Measurements from ENCODE around the gene WNT2B. TPM values are rescaled to one million over a fixed set of nuclear protein-coding genes. Genes with fewer than 3 reads are reported as not detected.

Gene WNT2B
- total RNA-seq, 2 donors from 2014 or later = 0.51 to 0.57 TPM

- peaks cover 13% of the 10 kb centered on the region for H3K36me3 ChIP-seq (ENCODE audit: control insufficient read depth, insufficient read depth, low read length)
- H3K9ac ChIP-seq (ENCODE audit: extremely low read depth, low read length, poor library complexity, severe bottlenecking) = peak overlapping the region; percentile 38
- no peak overlapping the region for H3K4me3 Mint-ChIP-seq
- peak; percentile 33 for TF ChIP-seq CTCF (conservative IDR thresholded peaks at IDR 0.05)
- peaks cover 3% of the 10 kb centered on the region for H3K36me3 Mint-ChIP-seq (ENCODE audit: low read depth)
- H3K4me1 ChIP-seq (ENCODE audit: control insufficient read depth, insufficient read depth, low read length) = peaks cover 3% of the 10 kb centered on the region
- H3K9me3 ChIP-seq (ENCODE audit: control insufficient read depth, low read length) = no peaks in the 10 kb centered on the region
- H3K27me3 ChIP-seq (ENCODE audit: control insufficient read depth, insufficient read depth, low read length, poor library complexity, severe bottlenecking) = no peaks in the 10 kb centered on the region
- peaks cover 47% of the 10 kb centered on the region for H3K4me1 Mint-ChIP-seq
- peak; percentile 97 for DNase-seq
- no peaks in the 10 kb centered on the region for H3K27me3 Mint-ChIP-seq (ENCODE audit: insufficient read depth)
- 16 to 23% methylated on average over 5 to 8 of the region's 8 CpGs for WGBS, 2 experiments (ENCODE audit: insufficient coverage in 1 of 2, insufficient read length in 1 of 2)
- H3K27ac ChIP-seq (ENCODE audit: low read depth, low read length) = peak overlapping the region; percentile 34
- no peak overlapping the region for H3K4me3 ChIP-seq (ENCODE audit: low read length)
- peak overlapping the region; percentile 97 for H3K27ac Mint-ChIP-seq
- H3K9me3 Mint-ChIP-seq = no peaks in the 10 kb centered on the region
Measured at GRCh38 chr1:112524251-112524650, 15.5 kb downstream of the WNT2B start.

GRCh38 chr1:112524986-112525385, 16.2 kb downstream of the WNT2B start:
- H3K27me3 Mint-ChIP-seq (ENCODE audit: insufficient read depth) = no peaks in the 10 kb centered on the region
- Histone ChIP-seq H3K4me1 (ENCODE audit: control insufficient read depth, insufficient read depth, low read length) (peaks cover 3% of the 10 kb centered on the region), H3K27ac (ENCODE audit: low read depth, low read length) (no peak overlapping the region), H3K36me3 (ENCODE audit: control insufficient read depth, insufficient read depth, low read length) (peaks cover 13% of the 10 kb centered on the region), H3K9me3 (ENCODE audit: control insufficient read depth, low read length) (no peaks in the 10 kb centered on the region), H3K27me3 (ENCODE audit: control insufficient read depth, insufficient read depth, low read length, poor library complexity, severe bottlenecking) (no peaks in the 10 kb centered on the region), H3K4me3 (ENCODE audit: low read length) (no peak overlapping the region), H3K9ac (ENCODE audit: extremely low read depth, low read length, poor library complexity, severe bottlenecking) (no peak overlapping the region)
- H3K4me1 Mint-ChIP-seq = peaks cover 47% of the 10 kb centered on the region
- 83 to 92% methylated on average over 1 of the region's 1 CpG for WGBS, 2 experiments (ENCODE audit: insufficient coverage in 1 of 2, insufficient read length in 1 of 2)
- peaks cover 3% of the 10 kb centered on the region for H3K36me3 Mint-ChIP-seq (ENCODE audit: low read depth)
- peak overlapping the region; percentile 97 for H3K27ac Mint-ChIP-seq
- no peak for DNase-seq
- H3K9me3 Mint-ChIP-seq = no peaks in the 10 kb centered on the region
- no peak for TF ChIP-seq CTCF (conservative IDR thresholded peaks at IDR 0.05)
- H3K4me3 Mint-ChIP-seq = no peak overlapping the region

- Histone ChIP-seq H3K27ac (ENCODE audit: low read depth, low read length) (no peak overlapping the region), H3K9ac (ENCODE audit: extremely low read depth, low read length, poor library complexity, severe bottlenecking) (no peak overlapping the region), H3K36me3 (ENCODE audit: control insufficient read depth, insufficient read depth, low read length) (peaks cover 9% of the 10 kb centered on the region), H3K4me1 (ENCODE audit: control insufficient read depth, insufficient read depth, low read length) (peaks cover 3% of the 10 kb centered on the region), H3K4me3 (ENCODE audit: low read length) (no peak overlapping the region), H3K27me3 (ENCODE audit: control insufficient read depth, insufficient read depth, low read length, poor library complexity, severe bottlenecking) (no peaks in the 10 kb centered on the region), H3K9me3 (ENCODE audit: control insufficient read depth, low read length) (no peaks in the 10 kb centered on the region)
- peaks cover 46% of the 10 kb centered on the region for H3K4me1 Mint-ChIP-seq
- 77 to 81% methylated on average over 3 to 4 of the region's 4 CpGs for WGBS, 2 experiments (ENCODE audit: insufficient coverage in 1 of 2, insufficient read length in 1 of 2)
- peak; percentile 68 for DNase-seq
- no peak overlapping the region for H3K27ac Mint-ChIP-seq
- H3K9me3 Mint-ChIP-seq = no peaks in the 10 kb centered on the region
- H3K36me3 Mint-ChIP-seq (ENCODE audit: low read depth) = peaks cover 3% of the 10 kb centered on the region
- H3K4me3 Mint-ChIP-seq = no peak overlapping the region
- no peaks in the 10 kb centered on the region for H3K27me3 Mint-ChIP-seq (ENCODE audit: insufficient read depth)
- no peak for TF ChIP-seq CTCF (conservative IDR thresholded peaks at IDR 0.05)
Measured at GRCh38 chr1:112527266-112528010, 18.7 kb downstream of the WNT2B start.
